ENCODE measurements around the gene SEMA4D.

Gene SEMA4D

DNA sequence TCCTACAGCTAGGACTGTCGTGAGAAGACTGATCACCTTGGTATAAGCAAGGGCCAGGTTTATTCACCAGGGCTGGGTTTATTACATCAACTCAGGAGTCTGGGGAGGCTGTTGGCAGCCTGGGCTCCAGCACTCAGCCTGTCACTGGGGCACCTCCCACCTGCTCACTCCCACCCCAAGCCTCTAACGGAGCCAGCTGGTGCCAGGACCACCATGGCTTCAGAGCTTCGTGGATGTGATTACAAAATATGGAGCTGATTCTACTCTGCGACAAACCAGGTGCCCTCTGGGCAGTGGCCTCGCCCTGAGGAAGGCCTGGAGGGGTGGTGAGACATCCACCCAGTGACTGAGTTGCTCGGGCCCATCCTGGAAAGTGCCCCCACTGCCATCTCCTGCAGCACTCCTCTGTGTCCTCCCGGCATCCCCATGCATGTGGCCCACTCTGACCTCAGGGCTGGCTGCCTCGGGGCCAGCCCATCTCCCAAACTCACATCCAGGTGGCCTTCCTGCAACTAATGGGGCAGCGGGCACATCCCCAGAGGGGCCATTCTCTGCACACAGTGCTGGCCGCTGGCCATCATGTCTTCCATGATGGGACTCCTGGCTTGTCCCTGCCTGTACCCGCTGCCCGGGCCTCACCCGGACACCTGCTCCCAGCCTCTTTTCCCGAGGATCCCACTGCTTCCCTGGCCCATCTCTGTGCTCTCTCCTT, 130.0 kb downstream of the SEMA4D start:
- no peaks in the 10 kb centered on the region for H3K27me3 ChIP-seq (replicated peaks; ENCODE audit: control insufficient read depth, insufficient read depth, low read length)

DNA sequence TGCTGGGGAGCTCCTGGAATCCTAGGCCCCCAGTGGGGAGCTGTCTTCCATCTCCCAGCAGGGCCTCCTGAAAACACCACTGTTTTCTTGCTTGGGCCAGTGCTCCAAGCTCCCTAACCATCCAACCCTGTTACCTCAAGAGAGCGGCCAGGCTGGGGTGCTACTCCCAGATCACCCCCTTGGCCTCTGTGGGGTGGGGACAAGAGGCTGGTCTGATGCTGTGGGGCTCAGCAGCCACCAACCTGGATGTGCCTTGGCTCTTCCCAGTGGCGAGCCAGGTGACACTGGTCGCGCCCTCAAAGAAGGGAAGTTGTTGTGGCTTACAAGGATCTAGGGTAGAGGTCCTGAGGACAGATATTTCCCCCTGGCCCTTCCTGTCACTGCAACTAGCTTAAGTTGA, 130.6 kb downstream of the SEMA4D start:
- peaks cover 9% of the 10 kb centered on the region for H3K36me3 ChIP-seq (ENCODE audit: control insufficient read depth, insufficient read depth, low read length)
- no peak for DNase-seq (ENCODE audit: extremely low read depth, insufficient read length)
- H3K4me3 ChIP-seq (replicated peaks; ENCODE audit: low read depth, low read length), result no peak overlapping the region
- H3K27me3 ChIP-seq (replicated peaks; ENCODE audit: control insufficient read depth, insufficient read depth, low read length), result no peaks in the 10 kb centered on the region
- TF ChIP-seq CTCF (IDR thresholded peaks at IDR 0.05; ENCODE audit: insufficient read depth, low read length, poor library complexity, severe bottlenecking), result no peak

More for the DNA sequence above, 130.0 kb downstream of the SEMA4D start:
- Histone ChIP-seq H3K4me3 (replicated peaks; ENCODE audit: low read depth, low read length) (no peak overlapping the region), H3K36me3 (ENCODE audit: control insufficient read depth, insufficient read depth, low read length) (peaks cover 7% of the 10 kb centered on the region)
- DNase-seq (ENCODE audit: extremely low read depth, insufficient read length), result no peak
- TF ChIP-seq CTCF (IDR thresholded peaks at IDR 0.05; ENCODE audit: insufficient read depth, low read length, poor library complexity, severe bottlenecking), result no peak

- Histone ChIP-seq H3K36me3 (ENCODE audit: control insufficient read depth, insufficient read depth, low read length) (peaks cover 14% of the 10 kb centered on the region), H3K27me3 (replicated peaks; ENCODE audit: control insufficient read depth, insufficient read depth, low read length) (no peaks in the 10 kb centered on the region), H3K4me3 (replicated peaks; ENCODE audit: low read depth, low read length) (no peak overlapping the region)
- no peak for TF ChIP-seq CTCF (IDR thresholded peaks at IDR 0.05; ENCODE audit: insufficient read depth, low read length, poor library complexity, severe bottlenecking)
- no peak for DNase-seq (ENCODE audit: extremely low read depth, insufficient read length)
Observed at GRCh38 chr9:89366711-89367110, 131.2 kb downstream of the SEMA4D start.

DNA sequence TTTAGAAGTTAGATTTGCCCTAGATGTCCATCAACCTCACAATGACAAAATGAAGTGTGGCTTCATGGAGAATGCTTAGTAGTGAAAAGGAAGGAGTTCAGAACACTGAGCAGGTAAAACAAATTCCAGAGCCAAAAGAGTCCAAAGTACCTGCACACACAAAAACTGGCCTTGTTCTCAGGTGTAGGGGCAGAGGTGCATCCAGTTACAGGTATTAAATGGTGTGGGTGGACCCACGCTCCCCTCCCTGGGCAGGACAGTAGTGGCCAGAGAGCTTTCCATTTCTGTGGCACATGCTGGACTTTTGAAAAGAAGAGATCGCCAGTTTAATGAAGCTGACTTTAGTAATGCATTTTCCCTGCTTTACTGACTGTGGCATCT, 132.4 kb downstream of the SEMA4D start:
- no peak overlapping the region for H3K4me3 ChIP-seq (replicated peaks; ENCODE audit: low read depth, low read length)
- H3K36me3 ChIP-seq (ENCODE audit: control insufficient read depth, insufficient read depth, low read length), result peaks cover 21% of the 10 kb centered on the region
- no peak for DNase-seq (ENCODE audit: extremely low read depth, insufficient read length)
- H3K27me3 ChIP-seq (replicated peaks; ENCODE audit: control insufficient read depth, insufficient read depth, low read length), result no peaks in the 10 kb centered on the region
- no peak for TF ChIP-seq CTCF (IDR thresholded peaks at IDR 0.05; ENCODE audit: insufficient read depth, low read length, poor library complexity, severe bottlenecking)

DNA sequence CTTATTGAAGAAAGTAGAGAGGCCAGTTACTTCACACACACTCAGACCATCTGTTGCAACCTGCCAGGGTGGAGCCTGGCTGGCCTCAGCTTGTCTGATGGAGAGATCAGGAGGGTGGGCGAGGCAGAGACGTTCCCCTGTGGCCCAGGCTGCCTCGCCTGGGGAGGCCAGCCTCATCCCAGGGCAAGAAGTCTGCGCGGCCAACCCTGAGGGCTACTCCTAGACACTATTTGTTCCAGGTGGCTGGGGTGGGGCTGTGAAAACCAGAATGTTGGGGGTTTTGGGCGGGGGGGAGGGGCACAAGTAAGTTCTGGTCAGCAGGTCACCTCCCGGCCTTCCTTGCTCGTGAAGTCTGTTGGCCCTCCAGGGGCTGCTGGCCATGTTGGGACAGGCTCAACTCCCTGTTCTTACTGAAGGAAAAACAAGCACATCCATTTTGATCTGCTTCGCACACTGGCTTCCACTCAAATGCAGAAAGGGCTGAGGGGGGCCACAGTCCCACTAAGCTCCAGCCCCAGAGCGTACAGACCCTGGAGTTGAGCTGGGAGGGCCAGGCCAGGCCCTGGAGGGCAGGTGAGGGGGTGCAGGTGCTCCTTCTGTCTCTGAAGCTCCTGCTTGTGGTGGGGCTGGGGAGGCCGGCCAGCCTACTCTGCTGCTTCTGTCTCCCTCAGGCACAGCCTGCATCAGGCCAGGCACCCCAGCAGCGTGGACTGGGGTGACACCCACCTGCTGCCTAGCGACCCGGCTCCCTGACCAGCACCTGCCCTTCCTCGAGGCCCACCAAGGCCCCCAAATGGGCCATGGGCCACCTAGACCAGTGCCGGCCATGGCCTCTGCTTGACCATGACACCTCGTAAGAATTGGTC, 133.0 kb downstream of the SEMA4D start:
- TF ChIP-seq CTCF (IDR thresholded peaks at IDR 0.05; ENCODE audit: insufficient read depth, low read length, poor library complexity, severe bottlenecking), result no peak
- DNase-seq (ENCODE audit: extremely low read depth, insufficient read length), result no peak
- H3K36me3 ChIP-seq (ENCODE audit: control insufficient read depth, insufficient read depth, low read length), result peaks cover 23% of the 10 kb centered on the region
- H3K4me3 ChIP-seq (replicated peaks; ENCODE audit: low read depth, low read length), result no peak overlapping the region
- no peaks in the 10 kb centered on the region for H3K27me3 ChIP-seq (replicated peaks; ENCODE audit: control insufficient read depth, insufficient read depth, low read length)

All from GM06990 (cell line).